ENCODE measurements around the gene KCNAB1.
"Not testable (repeated sequence)": the region's sequence is repeated elsewhere in the genome, so short reads cannot be mapped to it uniquely, and the experiment has no call there.

Gene KCNAB1

DNA sequence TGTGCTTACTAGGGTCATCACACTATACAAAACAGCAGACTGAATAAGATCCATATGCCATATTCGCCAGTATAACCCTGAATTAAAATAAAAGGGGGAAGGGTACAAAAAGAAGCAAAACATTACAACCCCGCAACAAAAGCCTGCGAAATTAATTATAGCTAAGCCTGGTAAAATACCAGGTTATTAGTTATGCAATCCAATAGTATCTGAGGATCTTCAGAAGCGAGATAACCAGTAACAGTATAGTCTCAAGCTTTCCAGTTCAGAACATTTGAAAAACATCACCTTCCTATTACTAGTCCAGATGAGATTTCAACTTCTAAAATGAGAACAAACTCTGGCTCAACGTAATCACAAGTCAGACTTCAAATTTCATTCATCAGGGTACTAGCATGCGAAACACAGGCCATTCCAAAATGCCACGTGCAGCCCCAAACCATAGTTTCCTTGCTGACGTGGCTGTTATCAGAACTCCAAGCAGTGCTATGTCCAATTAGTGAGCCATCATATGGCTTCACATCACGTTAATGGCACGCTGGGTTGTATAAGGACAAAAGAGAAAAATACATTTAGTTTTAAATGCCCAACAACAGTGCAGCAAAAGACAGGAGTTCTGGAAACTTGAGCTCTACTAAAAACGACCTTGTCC, 433.5 kb downstream of the KCNAB1 start:
- peak; percentile 85 for DNase-seq

DNA sequence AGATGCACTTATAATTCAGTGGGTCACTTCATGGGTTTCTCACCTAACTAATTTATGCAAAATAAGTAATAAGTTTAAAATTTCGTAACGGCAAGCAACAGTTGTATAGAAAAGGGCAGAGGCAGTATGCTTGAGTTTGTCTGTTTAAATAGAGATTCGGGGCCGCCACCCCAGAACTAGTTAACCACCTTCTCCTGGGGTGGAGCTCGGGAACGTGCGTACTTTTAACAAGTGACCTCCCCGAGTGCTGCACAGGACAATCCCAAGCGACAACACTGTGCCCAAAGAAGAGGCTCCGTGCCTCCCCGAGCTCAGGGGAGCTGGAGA, 434.1 kb downstream of the KCNAB1 start:
- no peak for DNase-seq

DNA sequence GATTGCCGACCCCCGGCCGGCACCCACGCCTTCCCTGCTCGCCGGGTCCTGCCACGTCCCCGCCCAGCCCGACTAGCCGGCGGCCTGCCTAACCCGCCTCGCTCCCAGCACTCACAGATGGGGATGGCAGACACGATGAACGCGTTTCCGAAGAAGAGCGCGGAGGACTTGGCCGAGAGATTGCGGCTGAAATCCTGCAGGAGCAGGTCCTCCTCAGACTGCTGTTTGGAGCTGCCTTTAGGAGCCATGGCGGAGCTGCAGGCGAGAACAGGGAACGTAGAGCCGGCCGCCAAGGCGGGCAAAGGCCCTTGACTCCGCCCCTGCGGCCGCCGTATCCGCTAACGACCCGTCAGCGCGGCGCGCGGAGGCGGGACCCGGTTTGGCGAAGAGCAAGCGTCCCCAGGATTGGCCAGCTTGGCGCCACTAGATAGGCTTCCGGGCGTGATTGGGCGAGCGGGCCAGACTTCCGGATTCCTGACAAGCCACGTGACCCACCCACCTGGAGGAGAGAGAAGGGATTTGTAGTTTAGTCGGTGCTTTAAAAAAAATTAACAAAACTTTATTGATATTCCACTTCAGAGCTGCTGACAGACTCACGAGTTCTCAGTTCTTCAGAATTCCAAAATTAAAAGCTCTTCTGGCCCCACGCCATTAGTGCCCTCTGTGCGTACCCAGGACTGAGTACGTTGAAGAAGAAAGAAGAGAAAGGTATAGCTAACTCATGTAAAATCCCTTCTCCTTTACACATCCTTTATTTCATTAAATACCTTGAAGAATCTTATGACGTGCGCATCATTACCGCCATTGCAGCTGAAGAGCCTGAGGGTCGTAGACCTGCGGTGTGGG, 434.7 kb downstream of the KCNAB1 start, which contains the start of gene SSR3:
Gene SSR3, minus strand, starts transcription at position 276 of the 846 bp plus-strand sequence. Its CDS starts 28 bp downstream, at position 248.
- peak; percentile 100 for DNase-seq

DNA sequence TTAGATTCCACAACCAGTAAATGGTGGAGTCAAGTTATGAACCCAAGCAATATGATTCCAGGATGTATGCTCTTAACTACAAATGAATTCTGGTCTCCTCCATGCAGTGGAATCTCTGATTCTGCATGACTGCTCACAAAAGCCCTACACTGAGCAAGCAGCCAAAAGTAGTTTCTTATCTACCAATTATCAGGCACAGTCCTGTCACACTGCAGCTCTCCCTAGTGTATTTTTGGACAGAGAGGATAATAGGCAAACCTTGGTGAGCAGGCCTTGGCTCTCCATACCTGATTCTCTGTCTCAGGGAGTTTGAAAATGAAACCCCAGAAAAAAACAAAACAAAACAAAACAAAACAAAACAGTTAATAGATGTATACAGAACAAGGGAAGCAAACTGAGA, 438.0 kb downstream of the KCNAB1 start:
- DNase-seq = no peak

DNA sequence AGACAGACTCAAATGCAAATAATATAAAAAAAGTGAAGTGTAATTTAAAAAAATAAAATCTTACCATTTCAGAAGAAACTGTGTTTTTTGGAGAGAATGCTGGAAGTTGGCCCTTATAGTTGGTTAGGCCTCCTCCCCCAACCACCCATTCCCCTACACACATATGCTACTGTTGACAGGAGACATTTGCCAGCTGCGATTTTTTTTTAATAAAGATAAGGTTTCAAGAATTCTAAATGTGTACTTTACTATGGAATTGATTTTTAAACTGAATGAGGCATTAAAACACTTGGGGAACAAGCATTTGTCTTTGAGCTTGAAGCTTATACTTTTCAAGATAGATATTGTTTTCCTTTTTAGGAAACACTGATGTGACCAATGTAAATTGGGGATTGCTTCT, 438.9 kb downstream of the KCNAB1 start:
- no peak for DNase-seq

DNA sequence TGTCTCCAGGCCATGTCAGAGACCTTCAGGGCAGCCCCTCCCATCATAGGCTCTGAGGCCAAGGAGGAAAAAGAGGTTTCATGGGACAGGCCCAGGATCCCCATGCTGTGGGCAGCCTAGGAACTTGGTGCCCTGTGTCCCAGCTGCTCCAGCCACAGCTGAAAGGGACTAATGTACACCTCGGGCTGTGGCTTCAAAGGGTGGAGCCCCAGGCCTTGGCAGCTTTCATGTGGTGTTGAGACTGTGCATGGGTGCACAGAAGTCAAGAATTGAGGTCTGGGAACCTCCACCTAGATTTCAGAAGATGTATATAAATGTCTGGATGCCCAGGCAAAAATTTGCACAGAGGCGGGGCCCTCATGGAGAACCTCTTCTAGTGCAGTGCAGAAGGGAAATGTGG, 441.2 kb downstream of the KCNAB1 start:
- DNase-seq = no peak

DNA sequence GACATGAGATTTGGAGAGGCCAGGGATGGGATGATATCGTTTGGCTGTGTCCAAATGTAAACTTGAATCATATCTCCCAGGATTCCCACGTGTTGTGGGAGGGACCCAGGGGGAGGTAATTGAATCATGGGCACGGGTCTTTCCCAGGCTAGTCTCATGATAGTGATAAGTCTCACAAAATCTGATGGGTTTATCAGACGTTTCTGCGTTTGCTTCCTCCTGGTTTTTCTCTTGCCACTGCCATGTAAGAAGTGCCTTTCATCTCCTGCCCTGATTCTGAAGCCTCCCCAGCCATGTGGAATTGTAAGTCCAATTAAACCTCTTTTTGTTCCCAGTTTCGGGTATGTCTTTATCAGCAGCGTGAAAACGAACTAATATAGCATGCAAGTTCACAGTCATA, 442.1 kb downstream of the KCNAB1 start:
- DNase-seq = not testable (repeated sequence)

DNA sequence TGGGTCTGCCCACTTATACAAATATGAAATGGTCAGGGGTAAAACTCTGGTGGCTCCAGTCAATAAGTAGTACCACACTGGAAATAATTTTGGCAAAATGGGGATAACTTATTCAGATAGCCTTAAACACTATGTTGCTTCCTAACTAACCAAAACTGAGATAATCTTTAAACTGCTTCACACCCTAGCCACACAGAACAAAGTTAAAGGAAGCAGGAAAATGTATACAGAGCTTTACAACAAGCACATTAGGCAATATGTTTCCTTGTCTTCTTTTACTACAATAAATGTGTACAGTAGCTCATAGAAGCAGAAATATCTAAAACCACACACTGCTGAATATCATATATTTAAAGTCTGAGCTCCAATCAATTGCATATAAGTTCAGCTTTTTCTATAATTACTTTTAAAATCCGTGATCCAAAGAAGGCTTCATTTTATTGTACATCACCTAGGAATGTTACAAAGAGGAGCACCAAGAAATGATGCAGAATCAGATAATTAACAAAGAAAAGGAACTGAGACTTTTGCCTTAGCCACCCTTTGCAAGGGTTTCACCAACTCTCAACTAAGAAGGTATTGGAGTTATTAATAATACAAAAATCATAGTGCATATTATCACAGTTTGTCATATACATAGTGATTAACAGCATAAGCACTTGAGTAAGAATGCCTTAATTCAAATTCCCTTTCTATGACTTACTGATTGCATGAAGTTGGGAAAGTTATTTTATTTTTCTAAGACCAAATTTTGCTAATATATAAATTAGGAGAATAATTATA, 443.7 kb downstream of the KCNAB1 start:
- no peak for DNase-seq

DNA sequence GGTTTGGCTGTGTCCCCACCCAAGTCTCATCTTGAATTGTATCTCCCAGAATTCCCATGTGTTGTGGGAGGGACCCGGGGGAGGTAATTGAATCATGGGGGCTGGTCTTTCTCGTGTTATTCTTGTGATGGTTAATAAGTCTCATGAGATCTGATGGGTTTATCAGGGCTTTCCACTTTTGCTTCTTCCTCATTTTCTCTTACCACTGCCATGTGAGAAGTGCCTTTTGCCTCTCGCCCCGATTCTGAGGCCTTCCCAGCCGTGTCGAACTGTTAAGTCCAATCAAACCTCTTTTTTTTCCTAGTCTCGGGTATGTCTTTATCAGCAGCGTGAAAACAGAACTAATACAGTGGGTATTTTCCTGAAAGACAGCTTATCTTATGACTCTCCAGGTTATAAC, 448.6 kb downstream of the KCNAB1 start:
- DNase-seq = not testable (repeated sequence)

DNA sequence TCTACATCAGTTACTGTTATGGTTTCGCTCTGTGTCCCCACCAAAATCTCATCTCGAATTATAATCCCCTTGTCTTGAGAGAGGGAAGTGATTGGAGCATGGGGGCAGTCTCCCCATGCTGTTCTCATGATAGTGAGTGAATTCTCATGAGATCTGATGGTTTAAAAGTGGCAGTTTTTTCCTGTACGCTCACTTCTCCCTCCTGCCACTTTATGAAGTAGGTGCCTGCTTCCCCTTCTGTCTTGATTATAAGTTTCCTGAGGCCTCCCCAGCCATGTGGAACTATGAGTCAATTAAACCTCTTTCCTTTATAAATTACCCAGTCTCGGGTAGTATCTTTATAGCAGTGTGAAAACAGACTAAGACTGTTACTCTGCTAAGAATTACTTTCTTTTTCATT, 449.5 kb downstream of the KCNAB1 start:
- not testable (repeated sequence) for DNase-seq

DNA sequence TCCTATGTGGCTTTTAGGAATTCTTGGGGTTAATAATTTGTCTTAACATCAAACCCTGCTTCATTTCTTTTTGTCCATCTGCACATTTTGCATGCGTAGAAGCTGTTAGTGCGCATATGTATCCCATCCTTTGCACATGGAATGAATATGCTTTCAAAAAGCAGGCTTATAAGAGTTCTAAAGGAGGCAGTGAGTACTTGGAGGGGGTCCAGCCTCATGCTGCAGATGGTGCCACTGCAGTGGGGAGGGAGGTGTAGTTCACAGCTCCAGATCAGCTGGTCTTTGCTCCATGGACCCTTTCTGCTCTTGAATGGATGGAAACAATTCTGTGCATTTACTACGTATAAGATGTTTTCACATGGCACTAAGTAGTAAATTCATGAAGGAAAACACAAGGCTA, 455.3 kb downstream of the KCNAB1 start:
- DNase-seq = no peak

DNA sequence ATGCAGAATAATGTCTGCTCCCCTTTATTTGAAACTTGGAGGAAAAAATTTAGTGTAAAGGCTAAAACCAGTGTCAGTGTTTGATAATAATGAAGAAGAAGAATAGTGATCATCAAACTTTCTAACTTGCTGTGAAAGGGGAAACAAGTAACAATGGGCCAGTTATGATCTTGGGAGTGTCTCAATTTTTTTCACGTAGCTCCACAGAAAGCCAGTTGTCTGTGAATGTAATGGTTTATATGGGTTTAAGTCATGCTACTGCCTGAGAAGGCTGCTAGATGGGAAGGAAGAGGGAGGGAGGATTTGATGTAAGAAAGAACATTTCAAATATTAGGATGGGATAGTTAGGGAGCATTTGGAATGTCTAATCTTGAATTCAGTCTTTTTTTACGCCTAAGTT, 455.7 kb downstream of the KCNAB1 start:
- DNase-seq = no peak

DNA sequence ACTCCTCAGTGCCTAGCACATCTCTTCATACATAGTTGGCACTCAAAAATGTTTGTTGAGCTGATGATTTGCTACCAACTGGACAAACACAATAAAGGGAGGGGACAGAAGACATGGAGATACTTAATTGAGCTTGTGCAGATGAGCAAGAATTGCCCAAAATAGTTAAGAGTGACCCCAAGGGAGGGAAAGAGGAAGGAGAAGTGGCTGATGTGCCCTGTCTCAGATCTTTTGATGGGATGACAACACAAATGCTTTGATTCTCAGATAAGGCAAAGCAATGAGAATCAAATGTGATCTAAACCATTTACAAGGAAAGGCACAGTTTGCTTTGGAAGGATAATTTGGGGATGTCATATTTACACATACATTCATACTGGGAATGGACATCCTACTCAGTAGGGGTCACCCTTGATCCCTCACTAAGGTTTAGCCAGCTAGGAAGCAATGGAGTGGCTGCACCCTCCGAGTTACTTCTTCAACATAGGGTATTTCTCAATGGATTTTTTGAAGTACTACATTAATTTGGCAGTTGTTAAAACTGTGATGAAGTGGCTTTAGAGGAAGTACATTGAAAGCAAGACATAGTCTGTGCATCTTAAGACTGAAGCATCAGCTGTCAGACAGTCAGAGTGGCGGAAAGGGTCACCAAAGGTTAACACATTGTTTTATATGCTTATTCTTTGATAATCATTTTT, 456.4 kb downstream of the KCNAB1 start:
- no peak for DNase-seq

DNA sequence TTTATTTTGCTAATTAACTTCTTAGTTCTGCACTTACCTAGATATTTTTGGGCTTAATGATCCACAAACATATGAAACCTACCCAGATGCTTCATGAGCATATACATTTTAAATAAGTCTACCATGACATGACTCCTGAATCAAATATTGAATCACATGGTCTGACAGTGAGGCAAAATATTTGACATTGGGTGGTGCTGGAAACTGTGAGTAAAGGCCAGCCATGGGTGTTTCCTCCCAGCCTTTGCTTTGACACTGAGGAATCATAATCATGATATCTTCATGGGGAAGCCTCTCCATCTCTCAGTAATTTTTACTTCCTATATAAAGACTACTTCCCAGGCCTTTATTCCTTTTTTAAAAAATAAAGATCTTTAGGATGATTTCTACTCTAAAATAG, 457.4 kb downstream of the KCNAB1 start:
- DNase-seq = peak; percentile 48

DNA sequence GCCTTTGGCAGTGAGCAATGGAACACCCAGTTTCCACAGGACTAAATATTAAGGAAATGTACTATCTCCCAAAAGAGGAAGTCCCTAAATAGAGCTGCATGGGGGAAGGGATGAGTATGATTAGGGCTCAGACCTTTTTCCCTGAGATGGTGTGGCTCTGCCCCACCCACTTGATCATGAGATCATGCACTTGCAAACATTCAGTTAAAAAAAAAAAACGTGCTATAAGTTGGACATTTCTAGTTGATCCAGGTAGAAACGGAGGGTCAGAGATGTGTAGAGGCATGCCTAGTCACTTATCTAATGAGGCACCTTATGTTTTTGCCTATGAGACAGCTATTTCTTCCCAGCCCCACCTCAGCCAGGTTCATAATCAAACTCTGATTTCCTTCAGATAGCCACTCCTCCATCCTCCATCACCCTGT, 459.1 kb downstream of the KCNAB1 start:
- DNase-seq = no peak

DNA sequence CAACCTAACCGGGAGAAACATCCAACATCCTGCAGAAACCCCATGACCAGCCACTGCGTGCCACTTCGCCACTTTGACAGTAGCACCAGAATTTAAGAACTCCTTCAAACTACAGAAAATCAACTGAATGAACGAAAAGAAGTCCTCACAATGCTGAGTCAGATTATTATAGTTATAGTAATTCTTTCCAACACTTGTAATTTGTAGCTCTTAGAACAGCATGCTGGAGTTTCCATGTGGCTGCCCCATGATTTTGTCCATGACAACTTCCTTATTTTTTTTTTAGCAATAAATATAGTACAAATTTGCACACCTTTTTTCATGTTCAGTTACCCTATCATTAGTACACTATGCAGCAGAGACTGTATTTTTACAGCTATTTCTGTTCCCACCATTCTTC, 460.7 kb downstream of the KCNAB1 start:
- DNase-seq = no peak

DNA sequence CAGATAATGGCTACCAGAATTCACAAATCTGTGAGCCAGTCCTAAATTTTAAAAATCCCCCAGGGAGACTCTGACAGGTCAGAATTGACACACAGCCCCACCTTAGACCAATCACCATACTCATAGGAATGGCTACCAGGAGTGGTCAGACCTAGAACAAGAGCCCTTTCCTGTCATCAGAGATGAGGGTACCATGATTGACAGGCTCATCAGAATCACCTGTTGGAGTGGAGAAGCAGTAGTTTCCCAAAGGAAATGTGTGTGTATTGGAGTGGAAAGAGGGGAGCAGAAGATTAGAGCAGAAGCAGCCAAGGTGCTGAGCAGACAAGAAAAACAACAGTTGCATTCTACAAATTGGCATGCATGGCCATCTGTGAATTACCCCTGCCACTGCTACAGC, 461.6 kb downstream of the KCNAB1 start:
- no peak for DNase-seq

DNA sequence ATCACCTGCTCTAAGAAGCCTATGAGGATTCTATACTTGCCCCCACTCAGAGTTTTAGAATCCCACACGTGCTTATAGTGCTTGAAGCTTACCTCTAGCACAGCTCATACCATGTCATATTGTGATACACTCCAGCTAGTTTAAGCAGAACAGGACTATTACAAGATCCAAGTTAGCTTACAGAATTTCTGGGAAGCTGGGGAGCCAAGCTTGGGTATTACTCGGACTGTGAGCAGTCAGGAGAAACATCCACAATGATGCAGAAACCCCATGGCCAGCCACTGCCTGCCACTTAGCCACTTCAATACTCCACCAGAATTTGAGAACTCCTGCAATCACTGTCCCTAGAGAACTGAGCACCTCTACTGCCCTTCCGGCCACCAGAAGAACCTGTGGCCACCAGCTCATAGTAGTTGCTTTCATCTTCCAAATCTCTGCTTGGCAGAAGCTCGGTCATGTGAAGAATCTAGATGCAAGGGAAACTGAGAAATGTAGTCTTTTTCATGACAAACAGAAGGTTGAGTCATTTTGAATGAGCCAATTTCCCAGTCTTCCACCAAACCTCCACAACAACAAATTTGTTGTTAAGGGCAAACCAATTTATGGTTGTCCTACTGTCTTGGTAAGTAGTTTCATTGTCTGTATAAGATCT, 462.3 kb downstream of the KCNAB1 start:
- DNase-seq = no peak

DNA sequence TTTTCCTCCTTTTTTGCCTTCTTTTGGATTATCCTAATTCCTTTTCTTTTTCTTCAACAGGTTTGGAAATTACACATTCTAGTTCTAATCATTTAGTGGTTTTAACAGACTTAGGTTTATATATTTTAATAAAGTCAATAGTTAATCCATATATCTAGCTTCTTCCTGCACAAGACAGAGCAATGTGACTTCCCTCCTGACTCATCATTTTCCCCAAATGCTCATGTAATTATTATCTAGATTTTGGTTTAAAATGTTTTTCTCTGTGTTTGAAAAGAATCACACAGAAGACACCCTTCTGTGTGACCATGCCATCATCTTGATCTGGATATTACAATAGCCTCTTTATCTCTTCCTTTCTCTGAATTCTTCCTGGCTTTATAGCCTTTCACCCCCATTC, 463.1 kb downstream of the KCNAB1 start:
- no peak for DNase-seq

DNA sequence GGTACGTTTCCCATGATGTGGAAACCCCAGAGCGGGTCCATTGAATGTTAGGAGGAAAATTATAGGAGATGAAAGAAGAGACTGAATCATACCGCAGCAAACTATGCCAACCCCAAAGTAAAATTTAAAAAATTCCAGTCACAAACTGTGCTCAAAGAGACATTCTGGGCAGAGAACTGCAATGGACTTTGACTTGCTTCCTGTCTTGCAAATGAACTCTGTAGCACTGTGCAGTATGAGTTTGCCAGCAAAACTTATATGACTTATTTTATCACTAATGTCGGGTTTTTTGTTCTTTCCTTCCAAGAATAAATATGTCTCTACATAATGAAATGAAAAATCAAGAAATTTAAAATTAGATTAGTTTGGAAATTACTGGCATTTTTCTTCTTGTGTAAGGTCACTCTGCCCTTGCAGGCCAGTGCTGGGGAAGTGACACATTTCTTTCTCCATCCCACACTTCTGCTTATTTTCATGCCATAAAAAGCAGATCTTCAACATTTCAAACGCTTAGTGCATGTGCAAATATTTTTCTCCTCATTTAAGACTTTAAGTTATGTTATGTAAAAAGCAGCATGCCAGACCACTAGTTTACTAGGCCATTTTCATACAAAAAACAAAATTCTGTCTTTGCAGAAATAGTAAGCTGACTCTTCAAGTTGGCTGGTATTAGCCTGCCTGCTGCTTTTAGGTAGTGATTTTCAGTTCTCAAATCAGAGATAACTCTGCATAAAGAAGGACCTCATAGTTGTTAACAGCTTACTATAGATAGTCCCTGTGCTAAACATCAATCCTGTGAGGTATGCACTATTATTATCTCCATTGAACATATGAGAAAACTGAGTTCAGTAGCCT, 466.8 kb downstream of the KCNAB1 start:
- no peak for DNase-seq

DNA sequence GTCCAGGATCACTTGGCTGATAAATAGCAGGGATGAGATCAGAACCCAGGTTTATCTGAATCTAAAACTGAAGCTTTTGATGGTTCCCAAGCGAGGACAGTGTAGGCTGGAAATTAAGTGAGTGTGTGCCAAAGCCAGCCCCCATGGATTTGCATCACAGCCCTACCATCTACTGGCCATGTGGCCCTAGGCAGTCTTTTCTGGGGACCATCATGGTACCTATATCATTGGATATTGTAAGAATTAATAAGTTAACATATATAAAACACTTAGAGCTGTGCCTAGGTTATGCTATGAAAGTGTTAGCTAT, 467.3 kb downstream of the KCNAB1 start:
- DNase-seq = no peak
